K562 (cell line): ENCODE results near the gene MYCN. TPM values are rescaled to one million over a fixed set of nuclear protein-coding genes. Genes with fewer than 3 reads are reported as not detected.

Source experiments
- ATAC-seq: fragments of 200-7000 bp; cut with Tn5 transposase; 3 replicates; pipeline ENCODE4 v1.9.1; 2020; ENCODE audit warnings: moderate library complexity
- BruUV-seq: library from RNA; stranded (reverse); fragments of 400-500 nt; replicated peaks from 2 replicates; lab custom pipeline; 2021; lab: Mats Ljungman, UMichigan
- CTCF ChIA-PET: fragments of 300-600 bp; formaldehyde crosslinking; extraction: SDS; loops from one replicate; lab custom pipeline; 2021; ENCODE audit warnings: low intra/inter-chr PET ratio; lab: Yijun Ruan, JAX
- POLR2A ChIA-PET: fragments of 300-600, 350-650 bp; sonication (Branson Sonifier 250); formaldehyde crosslinking; extraction: SDS; loops from one replicate; lab custom pipeline; 2021; ENCODE audit warnings: antibody characterized with exemption, inconsistent platforms; lab: Yijun Ruan, JAX
- DNase-seq, 4 experiments: peaks; one replicate each; pipeline versions ENCODE4 v3.0.0 to v3.0.0-alpha.2; 2011 to 2018; ENCODE audit warnings: low spot score in 3 of 4, mixed read lengths in 3 of 4; ENCODE audit errors: extremely low read depth in 1 of 4
- FAIRE-seq: peaks from 2 replicates; lab custom pipeline; 2011; peaks lifted over from hg19 to GRCh38; lab: Jason Lieb, UNC
- H2AFZ ChIP-seq: 2 replicates; pipeline ENCODE4 v1.6.0; 2011; ENCODE audit warnings: low read depth, low read length, control low read depth, inconsistent platforms
- H3K27ac ChIP-seq: fragments of 200-600 bp; 3 replicates; pipeline ENCODE4 v1.8.0; 2011; ENCODE audit warnings: low read depth, mild to moderate bottlenecking, control low read depth, inconsistent platforms, low read length, moderate library complexity, mixed read lengths; ENCODE audit errors: extremely low read depth
- H3K27me3 ChIP-seq, 2 experiments: fragments of 300-600 bp in 1 of 2; 2 replicates in 1 of 2; 3 replicates in 1 of 2; pipeline versions ENCODE4 v1.6.0 to v1.8.0; 2011; ENCODE audit warnings: inconsistent platforms in 2 of 2, low read length in 2 of 2, mild to moderate bottlenecking in 1 of 2, mixed read lengths in 1 of 2, moderate library complexity in 1 of 2; ENCODE audit not compliant: control insufficient read depth in 2 of 2, insufficient read depth in 2 of 2
- H3K36me3 ChIP-seq: fragments of 300-600 bp; 3 replicates; pipeline ENCODE4 v1.8.0; 2011; ENCODE audit warnings: mild to moderate bottlenecking, low read length, inconsistent platforms; ENCODE audit not compliant: control insufficient read depth, insufficient read depth
- H3K4me1 ChIP-seq, 2 experiments: fragments of 200-600 bp in 1 of 2; replicated peaks in 1 of 2; 2 replicates in 1 of 2; 3 replicates in 1 of 2; pipeline versions ENCODE4 v1.5.1 to v1.8.0; 2011; ENCODE audit warnings: inconsistent platforms in 2 of 2, low read length in 2 of 2, mild to moderate bottlenecking in 1 of 2, mixed read lengths in 1 of 2, moderate library complexity in 1 of 2; ENCODE audit not compliant: control insufficient read depth in 2 of 2, insufficient read depth in 2 of 2
- H3K4me2 ChIP-seq: 2 replicates; pipeline ENCODE4 v1.6.1; 2011; ENCODE audit warnings: low read length, control low read depth, inconsistent platforms, mixed read lengths; ENCODE audit not compliant: insufficient read depth
- H3K4me3 ChIP-seq: fragments of 200-600 bp; sonication (generic), shearing (Covaris generic); 2 replicates; pipeline ENCODE4 v1.5.1; 2016; ENCODE audit warnings: control low read depth, inconsistent platforms
- H3K79me2 ChIP-seq: fragments of 200-600 bp; 3 replicates; pipeline ENCODE4 v1.8.0; 2011; ENCODE audit warnings: low read length, inconsistent platforms; ENCODE audit not compliant: control insufficient read depth, insufficient read depth
- H3K9ac ChIP-seq, 2 experiments: 2 replicates each; pipeline versions ENCODE4 v1.6.0 to v1.6.1; 2011; ENCODE audit warnings: low read depth in 2 of 2, low read length in 2 of 2, control low read depth in 1 of 2, inconsistent platforms in 1 of 2, mild to moderate bottlenecking in 1 of 2, mixed read lengths in 1 of 2; ENCODE audit not compliant: insufficient read depth in 1 of 2
- H3K9me1 ChIP-seq: one replicate; pipeline ENCODE4 v1.6.0; 2011; ENCODE audit warnings: inconsistent platforms, mild to moderate bottlenecking, low read length, moderate library complexity; ENCODE audit not compliant: control insufficient read depth, insufficient read depth
- H3K9me3 ChIP-seq: replicated peaks from 2 replicates; pipeline ENCODE4 v1.5.1; 2011; ENCODE audit warnings: low read depth, low read length, inconsistent platforms; ENCODE audit not compliant: control insufficient read depth, insufficient read depth
- H4K20me1 ChIP-seq: replicated peaks from 2 replicates; pipeline ENCODE4 v1.6.1; 2011; ENCODE audit warnings: low read length, inconsistent platforms, mixed read lengths; ENCODE audit not compliant: control insufficient read depth, insufficient read depth
- CLOCK ChIP-seq: fragments of 250-450 bp; sonication (Bioruptor Pico); IDR thresholded peaks from 2 replicates; pipeline ENCODE4 v1.4.0; 2020; ENCODE audit warnings: mild to moderate bottlenecking, moderate library complexity, borderline replicate concordance
- CREM ChIP-seq: IDR thresholded peaks from 2 replicates; pipeline ENCODE4 v1.6.1; 2014; ENCODE audit warnings: antibody characterized with exemption, low read depth
- E2F8 ChIP-seq: fragments of 450-650 bp; IDR thresholded peaks from 2 replicates; pipeline ENCODE4 v1.7.1; 2018; ENCODE audit warnings: mild to moderate bottlenecking, low read depth; ENCODE audit not compliant: partially characterized antibody
- GTF3C2 ChIP-seq: IDR thresholded peaks from 3 replicates; pipeline ENCODE4 v1.6.1; 2011; ENCODE audit warnings: borderline replicate concordance, mild to moderate bottlenecking, moderate library complexity; ENCODE audit not compliant: insufficient read length; ENCODE audit errors: extremely low read depth
- KHSRP ChIP-seq: fragments of 450-650 bp; IDR thresholded peaks from 2 replicates; pipeline ENCODE4 v1.6.1; 2017
- MECOM ChIP-seq: fragments of 250-450 bp; sonication (Bioruptor Pico); IDR thresholded peaks from 2 replicates; pipeline ENCODE4 v1.8.0; 2022; ENCODE audit warnings: inconsistent platforms
- MIER1 ChIP-seq: fragments of 450-650 bp; IDR thresholded peaks from 2 replicates; pipeline ENCODE4 v1.6.1; 2016; ENCODE audit warnings: antibody characterized with exemption, mild to moderate bottlenecking, low read depth
- PTTG1 ChIP-seq: fragments of 450-650 bp; IDR thresholded peaks from 2 replicates; pipeline ENCODE4 v1.6.1; 2016; ENCODE audit warnings: low read depth, mild to moderate bottlenecking, missing genetic modification characterization, missing compliant biosample characterization
- RBBP5 ChIP-seq: fragments of 200-600 bp; sonication (generic); IDR thresholded peaks from 2 replicates; pipeline ENCODE4 v1.6.1; 2012; ENCODE audit warnings: borderline replicate concordance, mild to moderate bottlenecking, low read length, control low read depth, inconsistent platforms; ENCODE audit not compliant: insufficient read depth, poor library complexity, severe bottlenecking
- ZC3H4 ChIP-seq: sonication (generic); formaldehyde crosslinking; IDR thresholded peaks from 2 replicates; pipeline ENCODE4 v1.9.0; 2021; ENCODE audit warnings: missing genetic modification reagents, borderline replicate concordance
- ZNF253 ChIP-seq: fragments of 250-450 bp; sonication (Bioruptor Pico); conservative IDR thresholded peaks from 2 replicates; pipeline ENCODE4 v1.6.1; 2021; ENCODE audit warnings: mild to moderate bottlenecking
- ZNF445 ChIP-seq: fragments of 250-450 bp; sonication (Bioruptor Pico); IDR thresholded peaks from 2 replicates; pipeline ENCODE4 v1.4.0; 2020; ENCODE audit warnings: low read depth, mild to moderate bottlenecking, moderate library complexity
- WGBS: fragments of 100-300 bp; shearing (Covaris generic); methylation state at CpG from one replicate; pipeline ENCODE4 v1.1.6; 2016; ENCODE audit warnings: low coverage, mixed read lengths; ENCODE audit not compliant: insufficient coverage; ENCODE audit errors: missing lambda C conversion rate; 5-methylcytosine and 5-hydroxymethylcytosine counted together
- in situ Hi-C: fragments of 300-500 bp; cut with MboI; formaldehyde crosslinking; loops from 4 replicates; pipeline ENCODE4 v1.15.0; 2018; ENCODE audit warnings: inconsistent platforms, mixed read lengths
- intact Hi-C: fragments of 100-400 bp; cut with micrococcal nuclease; formaldehyde crosslinking; loops from 2 replicates; pipeline ENCODE4 v1.14.2; 2022
- polyA plus RNA-seq, 8 experiments: library from polyadenylated mRNA; depleted of rRNA in 4 of 8; stranded (reverse) in 5 of 8; unstranded in 3 of 8; fragments of >200 nt; fragmentation: Nextera tagmentation in 2 of 8; fragmentation: Illumina TruSeq in 1 of 8; extraction: Ambion mirVana in 2 of 8; extraction: Trizol in 1 of 8; gene quantifications; 2 replicates each; pipeline versions ENCODE4 v1.2.1 to v1.2.3, GENCODE V29; 2011 to 2014; ENCODE audit warnings: inconsistent platforms in 1 of 8, missing spikeins in 1 of 8
- total RNA-seq, 7 experiments: library from RNA; depleted of rRNA in 6 of 7; stranded (reverse); fragments of >200 nt in 6 of 7; fragmentation: Illumina TruSeq in 2 of 7; extraction: Trizol in 2 of 7; gene quantifications; 2 replicates each; pipeline versions ENCODE4 v1.2.1 to v1.2.3, GENCODE V29; 2011 to 2021; ENCODE audit warnings: low replicate concordance in 1 of 7

MYCN gene
- total and polyA plus RNA-seq, 9 of the 15 experiments (the other 6 are each of a cell fraction or from before 2014, with no cell fraction given) = not detected

- H3K27me3 ChIP-seq = peaks cover 0 to 4% of the 10 kb centered on the region in 2 experiments; a peak in 2 of 5 replicates
- TF ChIP-seq CREM = no peak
- no peak for TF ChIP-seq CLOCK (CRISPR knock-in tag)
- no peak for TF ChIP-seq MECOM
- no peak for TF ChIP-seq MIER1
- no peak for TF ChIP-seq KHSRP
- TF ChIP-seq E2F8 = no peak
- no peak for TF ChIP-seq PTTG1
- no peak for TF ChIP-seq GTF3C2
- TF ChIP-seq RBBP5 = no peak
- TF ChIP-seq ZC3H4 (CRISPR knock-in tag) = no peak
- TF ChIP-seq ZNF253 = no peak
- TF ChIP-seq ZNF445 (CRISPR knock-in tag) = no peak
- TF ChIP-seq, all 486 proteins: peak for 0
- DNase-seq (no peak), FAIRE-seq (no peak), ATAC-seq (no peak)
- Histone ChIP-seq H3K9me3 (no peaks in the 10 kb centered on the region), H3K36me3 (no peaks in the 10 kb centered on the region), H3K9ac (no peak overlapping the region), H3K4me1 (no peaks in the 10 kb centered on the region), H3K4me2 (no peak overlapping the region), H3K27ac (no peak overlapping the region), H2AFZ (no peak overlapping the region), H3K79me2 (no peaks in the 10 kb centered on the region), H3K9me1 (no peaks in the 10 kb centered on the region), H4K20me1 (no peaks in the 10 kb centered on the region), H3K4me3 (no peak overlapping the region)
- POLR2A ChIA-PET = no interaction called here
- intact Hi-C loops = no loop called here
- BruUV-seq = no TSS peak
- CTCF ChIA-PET = no interaction called here
- in situ Hi-C loops = loop anchor here (25.0 kb wide), 2 partner anchors 554 to 829 kb away; no protein-coding TSS in a partner anchor
- 0% methylated on average over 11 of the region's 11 CpGs for WGBS
Observed at GRCh38 chr2:15933184-15933845, 7.0 kb upstream of the MYCN start.
